GM12878 (cell line): ENCODE data around the gene ZNF212. TPM values are rescaled to one million over a fixed set of nuclear protein-coding genes. Genes with fewer than 3 reads are reported as not detected.

ENCODE experiments used
- ATAC-seq: fragments of 200-7000 bp; cut with Tn5 transposase; 3 replicates; pipeline ENCODE4 v1.9.1; 2020; ENCODE audit warnings: mild to moderate bottlenecking, moderate library complexity
- BruUV-seq: library from RNA; stranded (reverse); fragments of 400-500 nt; replicated peaks from 2 replicates; lab custom pipeline; 2021; lab: Mats Ljungman, UMichigan
- CTCF ChIA-PET: fragments of 300-600 bp; sonication (Branson Sonifier 250); formaldehyde crosslinking; extraction: SDS; loops from one replicate; lab custom pipeline; 2021; ENCODE audit warnings: inconsistent platforms; lab: Yijun Ruan, JAX
- POLR2A ChIA-PET: fragments of 350-600 bp; formaldehyde crosslinking; extraction: SDS; loops from one replicate; lab custom pipeline; 2021; ENCODE audit warnings: inconsistent platforms; lab: Charles Lee
- RAD21 ChIA-PET: fragments of 300-600 bp; sonication (Branson Sonifier 250); formaldehyde crosslinking; loops from one replicate; lab custom pipeline; 2023; ENCODE audit warnings: antibody characterized with exemption; ENCODE audit not compliant: unreplicated experiment; lab: Charles Lee
- SMC1A ChIA-PET: fragments of 300-600 bp; sonication (Branson Sonifier 250); formaldehyde crosslinking; loops from one replicate; lab custom pipeline; 2023; ENCODE audit not compliant: unreplicated experiment, uncharacterized antibody; lab: Charles Lee
- DNase-seq: peaks from one replicate; pipeline ENCODE4 v3.0.0-alpha.2; 2011; ENCODE audit warnings: low read depth, low spot score
- FAIRE-seq: peaks from 3 replicates; lab custom pipeline; 2011; peaks lifted over from hg19 to GRCh38; lab: Jason Lieb, UNC
- H2AFZ ChIP-seq: 2 replicates; pipeline ENCODE4 v1.6.0; 2011; ENCODE audit warnings: low read depth, low read length, control low read depth; ENCODE audit not compliant: control insufficient read depth
- H3K27ac ChIP-seq: 2 replicates; pipeline ENCODE4 v1.5.1; 2011; ENCODE audit warnings: control low read depth; ENCODE audit not compliant: control insufficient read depth, insufficient read depth
- H3K27me3 ChIP-seq, 2 experiments: replicated peaks in 1 of 2; 2 replicates each; pipeline versions ENCODE4 v1.6.0 to v1.6.1; 2011; ENCODE audit warnings: low read length in 1 of 2; ENCODE audit not compliant: control insufficient read depth in 2 of 2, insufficient read depth in 2 of 2
- H3K36me3 ChIP-seq, 2 experiments: 2 replicates each; pipeline ENCODE4 v1.5.1; 2011; ENCODE audit warnings: low read length in 1 of 2; ENCODE audit not compliant: control insufficient read depth in 2 of 2, insufficient read depth in 2 of 2
- H3K4me1 ChIP-seq: 2 replicates; pipeline ENCODE4 v1.6.1; 2011; ENCODE audit warnings: mild to moderate bottlenecking, low read length, moderate library complexity, mixed read lengths; ENCODE audit not compliant: control insufficient read depth, insufficient read depth
- H3K4me2 ChIP-seq: 2 replicates; pipeline ENCODE4 v1.6.0; 2011; ENCODE audit warnings: control low read depth; ENCODE audit not compliant: control insufficient read depth, insufficient read depth
- H3K4me3 ChIP-seq: fragments of 200-600 bp; sonication (generic); 2 replicates; pipeline ENCODE4 v1.5.1; 2016
- H3K79me2 ChIP-seq: 2 replicates; pipeline ENCODE4 v1.6.0; 2011; ENCODE audit warnings: low read length; ENCODE audit not compliant: control insufficient read depth, insufficient read depth
- H3K9ac ChIP-seq: 2 replicates; pipeline ENCODE4 v1.8.0; 2011; ENCODE audit warnings: low read length, control low read depth, mixed read lengths; ENCODE audit not compliant: control insufficient read depth, insufficient read depth
- H3K9me3 ChIP-seq: replicated peaks from 3 replicates; pipeline ENCODE4 v1.5.1; 2011; ENCODE audit warnings: mild to moderate bottlenecking, low read length; ENCODE audit not compliant: control insufficient read depth, insufficient read depth
- H4K20me1 ChIP-seq: 2 replicates; pipeline ENCODE4 v1.6.0; 2011; ENCODE audit not compliant: control insufficient read depth, insufficient read depth
- FOS ChIP-seq: IDR thresholded peaks from 3 replicates; pipeline ENCODE4 v1.6.1; 2011; ENCODE audit warnings: borderline replicate concordance; ENCODE audit not compliant: insufficient read length; ENCODE audit errors: extremely low read depth
- SIX5 ChIP-seq: IDR thresholded peaks from 2 replicates; pipeline ENCODE4 v1.6.1; 2011; ENCODE audit warnings: mild to moderate bottlenecking, low read depth, low read length, moderate library complexity; ENCODE audit not compliant: severe bottlenecking
- ZNF384 ChIP-seq: IDR thresholded peaks from 2 replicates; pipeline ENCODE4 v1.6.1; 2012; ENCODE audit warnings: low read depth, mild to moderate bottlenecking, low read length, improper control_type of control experiment, borderline replicate concordance
- WGBS: methylation state at CpG from one replicate; pipeline ENCODE4 v1.1.6; 2016; ENCODE audit warnings: low lambda C conversion rate; ENCODE audit not compliant: insufficient replicate concordance, insufficient coverage; ENCODE audit errors: missing lambda C conversion rate; 5-methylcytosine and 5-hydroxymethylcytosine counted together
- in situ Hi-C: fragments of 300-500 bp; cut with MboI; formaldehyde crosslinking; loops from 9 replicates; pipeline ENCODE4 v1.14.3; 2018; ENCODE audit warnings: mixed read lengths
- intact Hi-C: fragments of 100-400 bp; cut with micrococcal nuclease; formaldehyde crosslinking; loops from one replicate; pipeline ENCODE4 v1.14.2; 2022; ENCODE audit not compliant: unreplicated experiment
- polyA plus RNA-seq, 11 experiments: library from polyadenylated mRNA; depleted of rRNA in 4 of 11; unstranded in 6 of 11; stranded (reverse) in 5 of 11; fragments of >200 nt; fragmentation: Nextera tagmentation in 4 of 11; fragmentation: Illumina TruSeq in 1 of 11; extraction: Ambion mirVana in 4 of 11; extraction: Trizol in 1 of 11; gene quantifications; 1 replicate in 1 of 11; 2 replicates in 10 of 11; pipeline versions ENCODE4 v1.2.1 to v1.2.3, GENCODE V29; 2011 to 2016; ENCODE audit warnings: inconsistent platforms in 2 of 11, missing spikeins in 2 of 11, low read depth in 1 of 11
- total RNA-seq, 4 experiments: library from RNA; depleted of rRNA in 3 of 4; stranded (reverse); fragments of >200 nt in 3 of 4; fragmentation: Illumina TruSeq in 1 of 4; extraction: Trizol in 1 of 4; gene quantifications; 2 replicates each; pipeline versions ENCODE4 v1.2.1 to v1.2.3, GENCODE V29; 2013 to 2021
- TF ChIP-seq, protein P1 (sequence below): fragments of 450-650 bp; formaldehyde crosslinking; IDR thresholded peaks from 2 replicates; pipeline ENCODE4 v1.5.0; 2022; ENCODE audit warnings: mild to moderate bottlenecking, missing genetic modification characterization
- TF ChIP-seq, protein P2 (sequence below): fragments of 450-650 bp; IDR thresholded peaks from 2 replicates; pipeline ENCODE4 v1.6.1; 2016; ENCODE audit warnings: mild to moderate bottlenecking

The ZNF212 gene
- total and polyA plus RNA-seq, 10 of the 15 experiments (the other 5 are each of a cell fraction or from before 2014, with no cell fraction given), result 1.2 to 11.6 (median 5.4) TPM

DNA sequence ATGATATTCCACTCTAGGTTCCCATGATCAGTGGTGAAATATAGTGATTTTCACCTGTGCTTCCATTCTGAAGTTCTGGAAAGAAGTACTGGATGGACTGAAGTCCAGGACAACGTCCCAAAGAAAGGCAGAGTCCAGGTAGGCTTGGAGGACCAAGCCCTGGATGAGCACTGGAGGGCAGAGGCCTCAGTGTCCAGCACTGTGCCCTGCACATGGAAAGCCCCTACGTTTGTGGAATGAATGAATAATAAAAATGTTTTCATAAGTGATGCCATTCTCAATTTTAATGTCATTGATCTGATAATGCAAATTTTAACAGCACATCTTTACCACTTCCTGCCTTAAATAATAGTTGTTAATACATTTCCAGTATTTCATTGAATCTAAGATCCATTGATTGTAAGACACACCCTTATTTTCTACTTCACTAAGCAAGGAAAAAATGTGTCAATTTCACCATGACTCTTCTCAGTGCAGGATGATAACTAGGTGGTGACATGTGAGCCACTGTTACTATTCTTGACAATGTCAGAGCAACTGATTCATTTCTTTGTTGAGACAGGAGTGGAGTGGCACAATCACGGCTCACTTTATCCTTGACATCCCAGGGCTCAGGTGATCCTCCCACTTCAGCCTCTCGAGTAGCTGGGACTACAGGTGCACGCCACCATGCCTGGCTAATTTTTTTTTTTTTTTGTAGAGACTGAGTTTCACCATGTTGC, 57.7 kb downstream of the ZNF212 start:
- H2AFZ ChIP-seq, result no peak overlapping the region
- peaks cover 0 to 1% of the 10 kb centered on the region in 2 experiments; a peak in 1 of 4 replicates for H3K36me3 ChIP-seq
- H4K20me1 ChIP-seq, result no peaks in the 10 kb centered on the region
- ChIA-PET CTCF (no interaction called here), SMC1A (no interaction called here), POLR2A (interaction anchor here (0.6 kb wide), 1 partner anchor 46 kb away, joined by 3 read pairs; no protein-coding TSS in a partner anchor), RAD21 (no interaction called here)
- H3K27me3 ChIP-seq, result no peaks in the 10 kb centered on the region
- BruUV-seq, result no TSS peak
- intact Hi-C loops, result no loop called here
- WGBS, result 6% methylated on average over 5 of the region's 5 CpGs
- no peaks in the 10 kb centered on the region for H3K4me1 ChIP-seq
- no peak overlapping the region for H3K27ac ChIP-seq
- no peak overlapping the region for H3K4me3 ChIP-seq
- DNase-seq, result no peak
- no peaks in the 10 kb centered on the region for H3K79me2 ChIP-seq
- H3K9ac ChIP-seq, result no peak overlapping the region
- no peak overlapping the region for H3K4me2 ChIP-seq
- in situ Hi-C loops, result no loop called here
- ATAC-seq, result peak; percentile 63
- FAIRE-seq, result no peak
- no peaks in the 10 kb centered on the region; the same call in 2 of the 3 replicates for H3K9me3 ChIP-seq
- no peak for TF ChIP-seq SIX5
- 0 out of 2 replicates have a peak, but pooled peaks have one; percentile 14 for TF ChIP-seq ZNF384

DNA sequence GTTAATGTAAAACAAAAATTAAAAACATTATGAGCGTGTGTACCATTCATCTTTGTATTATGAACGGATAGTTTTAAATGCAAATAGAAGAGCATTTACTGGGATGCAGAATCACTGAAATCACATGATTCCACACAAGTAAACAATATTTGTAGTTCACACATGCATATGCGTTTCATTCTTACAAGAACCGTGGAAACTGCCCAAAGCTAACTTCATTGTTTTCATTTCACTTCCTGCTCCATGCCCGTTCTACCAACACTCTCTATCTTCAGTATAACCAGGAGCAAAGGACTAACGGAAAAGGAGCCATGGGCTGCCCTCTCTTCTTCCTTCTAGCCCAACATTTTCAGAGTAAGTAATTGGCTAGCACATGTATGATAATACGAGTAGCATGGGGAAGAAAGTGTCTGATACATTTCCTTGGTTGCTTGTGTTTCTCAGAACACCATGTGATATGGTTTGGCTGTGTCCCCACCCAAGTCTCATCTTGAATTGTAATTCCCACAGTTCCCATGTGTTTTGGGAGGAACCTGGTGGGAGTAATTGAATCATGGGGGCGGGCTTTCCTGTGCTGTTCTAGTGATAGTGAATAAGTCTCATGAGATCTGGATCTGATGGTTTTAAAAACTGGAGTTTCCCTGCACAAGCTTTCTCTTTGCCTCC, 61.3 kb downstream of the ZNF212 start:
- WGBS, result 36% methylated on average over 8 of the region's 8 CpGs
- H4K20me1 ChIP-seq, result no peaks in the 10 kb centered on the region
- H3K4me1 ChIP-seq, result no peaks in the 10 kb centered on the region
- intact Hi-C loops (no loop called here), in situ Hi-C loops (no loop called here)
- ATAC-seq (no peak), DNase-seq (no peak), FAIRE-seq (peak; percentile 18)
- no TSS peak for BruUV-seq
- CTCF ChIA-PET, result no interaction called here
- POLR2A ChIA-PET, result no interaction called here
- H3K27me3 ChIP-seq, result no peaks in the 10 kb centered on the region
- no peak overlapping the region for H3K9ac ChIP-seq
- SMC1A ChIA-PET, result no interaction called here
- no peak overlapping the region for H3K4me2 ChIP-seq
- no peaks in the 10 kb centered on the region for H3K79me2 ChIP-seq
- no peak overlapping the region for H3K27ac ChIP-seq
- H3K36me3 ChIP-seq, result no peaks in the 10 kb centered on the region
- RAD21 ChIA-PET, result no interaction called here
- H3K9me3 ChIP-seq, result no peaks in the 10 kb centered on the region; the same call in 2 of the 3 replicates
- no peak overlapping the region; the same call in 1 of the 2 replicates for H2AFZ ChIP-seq
- H3K4me3 ChIP-seq, result no peak overlapping the region
- TF ChIP-seq, protein P1, sequence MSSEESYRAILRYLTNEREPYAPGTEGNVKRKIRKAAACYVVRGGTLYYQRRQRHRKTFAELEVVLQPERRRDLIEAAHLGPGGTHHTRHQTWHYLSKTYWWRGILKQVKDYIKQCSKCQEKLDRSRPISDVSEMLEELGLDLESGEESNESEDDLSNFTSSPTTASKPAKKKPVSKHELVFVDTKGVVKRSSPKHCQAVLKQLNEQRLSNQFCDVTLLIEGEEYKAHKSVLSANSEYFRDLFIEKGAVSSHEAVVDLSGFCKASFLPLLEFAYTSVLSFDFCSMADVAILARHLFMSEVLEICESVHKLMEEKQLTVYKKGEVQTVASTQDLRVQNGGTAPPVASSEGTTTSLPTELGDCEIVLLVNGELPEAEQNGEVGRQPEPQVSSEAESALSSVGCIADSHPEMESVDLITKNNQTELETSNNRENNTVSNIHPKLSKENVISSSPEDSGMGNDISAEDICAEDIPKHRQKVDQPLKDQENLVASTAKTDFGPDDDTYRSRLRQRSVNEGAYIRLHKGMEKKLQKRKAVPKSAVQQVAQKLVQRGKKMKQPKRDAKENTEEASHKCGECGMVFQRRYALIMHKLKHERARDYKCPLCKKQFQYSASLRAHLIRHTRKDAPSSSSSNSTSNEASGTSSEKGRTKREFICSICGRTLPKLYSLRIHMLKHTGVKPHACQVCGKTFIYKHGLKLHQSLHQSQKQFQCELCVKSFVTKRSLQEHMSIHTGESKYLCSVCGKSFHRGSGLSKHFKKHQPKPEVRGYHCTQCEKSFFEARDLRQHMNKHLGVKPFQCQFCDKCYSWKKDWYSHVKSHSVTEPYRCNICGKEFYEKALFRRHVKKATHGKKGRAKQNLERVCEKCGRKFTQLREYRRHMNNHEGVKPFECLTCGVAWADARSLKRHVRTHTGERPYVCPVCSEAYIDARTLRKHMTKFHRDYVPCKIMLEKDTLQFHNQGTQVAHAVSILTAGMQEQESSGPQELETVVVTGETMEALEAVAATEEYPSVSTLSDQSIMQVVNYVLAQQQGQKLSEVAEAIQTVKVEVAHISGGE, result no peak
- TF ChIP-seq FOS, result no peak
- TF ChIP-seq, protein P2, sequence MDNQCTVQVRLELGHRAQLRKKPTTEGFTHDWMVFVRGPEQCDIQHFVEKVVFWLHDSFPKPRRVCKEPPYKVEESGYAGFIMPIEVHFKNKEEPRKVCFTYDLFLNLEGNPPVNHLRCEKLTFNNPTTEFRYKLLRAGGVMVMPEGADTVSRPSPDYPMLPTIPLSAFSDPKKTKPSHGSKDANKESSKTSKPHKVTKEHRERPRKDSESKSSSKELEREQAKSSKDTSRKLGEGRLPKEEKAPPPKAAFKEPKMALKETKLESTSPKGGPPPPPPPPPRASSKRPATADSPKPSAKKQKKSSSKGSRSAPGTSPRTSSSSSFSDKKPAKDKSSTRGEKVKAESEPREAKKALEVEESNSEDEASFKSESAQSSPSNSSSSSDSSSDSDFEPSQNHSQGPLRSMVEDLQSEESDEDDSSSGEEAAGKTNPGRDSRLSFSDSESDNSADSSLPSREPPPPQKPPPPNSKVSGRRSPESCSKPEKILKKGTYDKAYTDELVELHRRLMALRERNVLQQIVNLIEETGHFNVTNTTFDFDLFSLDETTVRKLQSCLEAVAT, result no peak
- TF ChIP-seq SIX5, result no peak
